Activated T-cell treated with anti-CD3 and anti-CD28 coated beads for 1 hour (primary cell): Measurements from ENCODE around the gene TBX6.
A peak's percentile ranks its signal among the peaks of the same experiment; 100 is the strongest.
"Not testable (repeated sequence)": the region's sequence is repeated elsewhere in the genome, so short reads cannot be mapped to it uniquely, and the experiment has no call there.

ENCODE experiments used
- DNase-seq: peaks from one replicate; pipeline ENCODE4 v3.0.0-alpha.2; 2020; ENCODE audit warnings: low read depth

Gene TBX6

GRCh38 chr16:30091474-30092372 is at the start of gene TBX6:
Gene TBX6, minus strand, starts transcription at chr16:30091924. Its CDS starts 731 bp downstream, at chr16:30091193.
- peak; percentile 89 for DNase-seq

- DNase-seq: no peak
Measured at GRCh38 chr16:30139583-30140481, 48.1 kb upstream of the TBX6 start.

DNA sequence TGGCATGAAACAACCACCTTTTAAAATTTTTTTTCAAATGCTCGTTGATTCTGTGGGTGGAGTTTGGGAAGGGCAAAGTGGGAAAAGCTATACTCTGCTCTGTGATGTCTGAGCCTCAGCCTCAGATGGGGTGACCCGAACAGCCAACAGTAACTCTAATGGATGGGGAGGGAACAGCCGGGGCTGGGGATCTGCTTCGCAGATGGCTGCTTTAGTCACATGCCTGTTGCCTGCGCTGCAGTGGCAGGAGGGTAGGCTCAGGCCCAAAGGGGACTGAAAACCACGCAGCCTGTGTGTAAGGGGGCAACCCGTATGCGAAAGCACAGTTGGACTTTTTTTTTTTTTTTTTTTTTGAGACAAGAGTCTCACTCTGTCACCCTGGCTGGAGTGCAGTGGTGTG is 46.2 kb upstream of the TBX6 start:
- DNase-seq: no peak

- no peak for DNase-seq
Measured at GRCh38 chr16:30136971-30137605, 45.4 kb upstream of the TBX6 start.

DNA sequence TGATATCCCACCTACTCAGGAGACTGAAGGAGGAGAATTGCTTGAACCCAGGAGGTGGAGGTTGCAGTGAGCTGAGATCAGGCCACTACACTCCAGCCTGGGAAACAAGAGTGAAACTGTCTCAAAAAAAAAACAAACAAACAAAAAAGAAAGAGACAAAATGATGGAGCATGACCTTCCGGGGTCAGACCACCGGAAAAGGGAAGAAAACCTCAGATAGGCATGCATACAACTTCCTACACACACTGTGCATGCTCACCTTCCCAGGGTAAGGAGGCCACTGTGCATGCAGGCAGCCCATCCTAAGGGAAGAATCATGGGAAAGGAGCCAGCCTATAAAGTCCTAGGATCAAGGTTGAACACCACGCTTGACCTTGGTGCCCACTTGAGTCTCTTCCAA is 40.9 kb upstream of the TBX6 start:
- no peak for DNase-seq

DNA sequence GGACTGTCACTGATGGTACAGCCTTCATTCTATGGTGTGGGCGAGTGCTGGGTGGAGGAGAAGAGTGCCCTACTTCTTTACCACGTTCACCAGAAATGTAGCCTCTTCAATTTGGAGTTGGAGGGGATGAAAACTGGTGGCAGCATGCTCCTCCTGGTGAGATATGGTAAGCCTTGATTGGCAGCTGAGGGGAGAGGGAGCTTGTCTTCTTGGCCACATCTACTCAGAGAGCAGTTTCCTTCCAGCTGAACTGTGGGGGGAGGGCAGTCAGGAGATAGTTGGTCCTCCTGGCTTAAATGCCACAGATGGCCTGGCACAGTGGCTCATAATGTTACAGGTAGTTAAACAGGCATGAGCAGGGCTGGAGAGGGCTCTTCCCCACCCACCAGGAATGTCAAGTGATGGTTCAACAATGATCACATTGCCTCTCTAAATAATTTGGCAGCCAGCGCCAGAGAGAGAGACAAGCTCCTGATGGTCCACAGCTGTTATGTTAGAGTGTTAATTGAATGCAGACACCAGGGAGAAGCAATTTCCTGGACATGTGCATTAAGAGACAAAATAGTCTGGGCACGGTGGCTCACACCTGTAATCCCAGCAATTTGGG is 40.2 kb upstream of the TBX6 start:
- no peak for DNase-seq

GRCh38 chr16:30127993-30128392 is 36.3 kb upstream of the TBX6 start:
- DNase-seq: no peak

DNA sequence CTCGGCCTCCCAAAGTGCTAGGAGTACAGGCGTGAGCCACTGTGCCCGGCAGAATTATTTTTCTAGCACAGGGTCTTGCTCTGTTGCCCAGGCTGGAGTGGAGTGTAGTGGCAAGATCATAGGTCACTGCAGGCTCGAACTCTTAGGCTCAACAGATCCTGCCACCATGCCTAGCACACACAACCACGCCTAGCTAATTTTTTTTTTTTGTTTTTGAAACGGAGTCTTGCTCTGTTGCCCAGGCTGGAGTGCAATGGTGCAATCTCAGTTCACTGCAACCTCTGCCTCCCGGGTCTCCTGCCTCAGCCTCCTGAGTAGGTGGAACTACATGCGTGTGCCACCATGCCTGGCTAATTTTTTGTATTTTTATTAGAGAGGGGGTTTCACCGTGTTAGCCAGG is 34.0 kb upstream of the TBX6 start:
- DNase-seq: not testable (repeated sequence)

GRCh38 chr16:30124985-30125379 is 33.3 kb upstream of the TBX6 start:
- no peak for DNase-seq

- no peak for DNase-seq
Measured at GRCh38 chr16:30122604-30123160, 31.0 kb upstream of the TBX6 start.

DNA sequence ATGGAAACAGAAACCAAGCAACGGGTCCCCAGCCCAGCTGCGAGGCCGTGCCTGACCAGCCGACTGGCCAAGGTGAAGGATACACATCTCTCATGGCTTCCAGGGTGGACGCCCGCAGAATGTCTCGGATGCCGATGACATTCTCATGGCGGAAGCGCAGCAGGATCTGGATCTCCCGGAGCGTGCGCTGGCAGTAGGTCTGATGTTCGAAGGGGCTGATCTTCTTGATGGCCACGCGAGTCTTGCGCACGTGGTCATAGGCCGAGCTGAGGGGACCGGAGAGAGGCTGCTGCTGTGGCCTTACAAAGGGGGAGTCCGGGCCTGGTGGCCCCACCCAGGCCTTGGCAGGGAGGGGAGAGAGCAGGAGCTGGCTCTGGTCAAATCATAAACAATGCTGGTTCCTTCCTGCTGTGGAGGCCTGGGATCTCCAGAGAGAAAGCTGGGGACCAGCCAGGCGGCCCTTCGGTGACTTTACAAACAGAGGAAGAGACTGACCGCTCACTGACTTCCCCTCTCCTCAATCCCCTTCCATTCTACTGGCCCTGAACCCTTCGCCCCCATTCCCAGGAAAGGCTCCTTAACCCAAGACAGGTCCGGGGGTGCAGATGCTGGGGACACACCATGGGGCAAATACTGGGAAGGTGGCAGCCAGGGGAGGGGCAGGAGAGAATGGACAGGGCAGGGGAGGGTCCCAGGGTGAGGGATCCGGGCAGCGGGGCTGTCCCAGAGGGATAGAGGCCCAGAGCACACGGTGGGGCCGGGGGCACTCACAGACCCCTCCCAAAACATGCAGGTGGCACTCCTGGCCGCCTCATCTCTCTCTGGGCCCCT is 30.2 kb upstream of the TBX6 start:
- no peak for DNase-seq

GRCh38 chr16:30120340-30121105 is 28.8 kb upstream of the TBX6 start:
- DNase-seq: no peak

DNA sequence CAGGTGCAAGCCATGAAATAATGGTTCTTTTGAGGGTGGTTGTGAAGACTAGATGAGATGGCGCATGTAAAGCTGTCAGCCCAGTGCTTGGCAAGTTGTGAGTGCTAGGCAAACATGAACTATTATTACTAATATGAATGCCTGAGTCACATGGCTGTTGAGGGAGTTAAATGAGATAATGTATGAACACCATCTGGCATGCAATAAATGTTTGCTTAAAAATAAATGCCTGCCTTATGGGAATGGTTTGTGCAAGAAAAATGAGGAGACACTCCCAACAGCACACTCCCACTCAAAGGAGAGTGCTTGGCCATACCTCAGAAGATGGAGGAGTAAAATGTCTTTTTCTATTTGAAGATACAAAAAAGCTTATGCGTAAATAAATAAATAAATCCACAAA is 27.7 kb upstream of the TBX6 start:
- no peak for DNase-seq

GRCh38 chr16:30117768-30118167 is 26.0 kb upstream of the TBX6 start:
- DNase-seq: no peak

- no peak for DNase-seq
Measured at GRCh38 chr16:30116291-30117207, 24.8 kb upstream of the TBX6 start.

- DNase-seq: no peak
Measured at GRCh38 chr16:30115238-30115637, 23.5 kb upstream of the TBX6 start.

DNA sequence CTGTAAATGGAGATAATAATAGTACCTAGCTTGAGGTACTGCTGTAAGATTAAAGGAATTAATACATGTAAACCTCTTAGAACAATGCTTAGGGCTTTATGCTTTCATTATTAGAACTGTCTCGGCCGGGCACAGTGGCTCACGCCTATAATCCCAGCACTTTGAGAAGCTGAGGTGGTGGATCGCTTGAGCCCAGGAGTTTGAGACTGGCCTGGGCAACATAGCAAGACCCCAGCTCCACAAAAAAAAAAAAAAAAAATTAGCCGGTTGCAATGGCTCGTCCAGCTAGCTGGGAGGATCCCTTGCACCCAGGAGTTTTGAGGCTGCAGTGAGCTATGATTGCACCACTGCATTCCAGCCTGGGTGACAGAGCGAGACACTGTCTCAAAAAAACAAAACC is 23.1 kb upstream of the TBX6 start:
- not testable (repeated sequence) for DNase-seq

- DNase-seq: no peak
Measured at GRCh38 chr16:30114411-30114810, 22.7 kb upstream of the TBX6 start.
